ENCODE measurements around the gene KDM4D. TPM values are rescaled to one million over a fixed set of nuclear protein-coding genes. Genes with fewer than 3 reads are reported as not detected.

Gene KDM4D
- total RNA-seq, 1 experiment from 2014 or later: 1.2 TPM

GRCh38 chr11:95003716-95004115 is 30.2 kb downstream of the KDM4D start:
- DNase-seq: no peak
- peaks cover 23% of the 10 kb centered on the region for H3K27me3 Mint-ChIP-seq (ENCODE audit: insufficient read depth, unreplicated experiment)
- H3K27me3 ChIP-seq (replicated peaks; ENCODE audit: control insufficient read depth, insufficient read depth, low read length): no peaks in the 10 kb centered on the region
- no peak overlapping the region for H3K4me3 Mint-ChIP-seq (ENCODE audit: unreplicated experiment)
- TF ChIP-seq, protein P1, sequence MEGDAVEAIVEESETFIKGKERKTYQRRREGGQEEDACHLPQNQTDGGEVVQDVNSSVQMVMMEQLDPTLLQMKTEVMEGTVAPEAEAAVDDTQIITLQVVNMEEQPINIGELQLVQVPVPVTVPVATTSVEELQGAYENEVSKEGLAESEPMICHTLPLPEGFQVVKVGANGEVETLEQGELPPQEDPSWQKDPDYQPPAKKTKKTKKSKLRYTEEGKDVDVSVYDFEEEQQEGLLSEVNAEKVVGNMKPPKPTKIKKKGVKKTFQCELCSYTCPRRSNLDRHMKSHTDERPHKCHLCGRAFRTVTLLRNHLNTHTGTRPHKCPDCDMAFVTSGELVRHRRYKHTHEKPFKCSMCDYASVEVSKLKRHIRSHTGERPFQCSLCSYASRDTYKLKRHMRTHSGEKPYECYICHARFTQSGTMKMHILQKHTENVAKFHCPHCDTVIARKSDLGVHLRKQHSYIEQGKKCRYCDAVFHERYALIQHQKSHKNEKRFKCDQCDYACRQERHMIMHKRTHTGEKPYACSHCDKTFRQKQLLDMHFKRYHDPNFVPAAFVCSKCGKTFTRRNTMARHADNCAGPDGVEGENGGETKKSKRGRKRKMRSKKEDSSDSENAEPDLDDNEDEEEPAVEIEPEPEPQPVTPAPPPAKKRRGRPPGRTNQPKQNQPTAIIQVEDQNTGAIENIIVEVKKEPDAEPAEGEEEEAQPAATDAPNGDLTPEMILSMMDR (IDR thresholded peaks at IDR 0.05; ENCODE audit: insufficient read depth in 1 of 2, low read depth in 1 of 2, low read length in 1 of 2, severe bottlenecking in 1 of 2, unreplicated experiment in 1 of 2): no peak
- H3K4me1 ChIP-seq: no peaks in the 10 kb centered on the region
- no TSS peak for BruUV-seq (replicated peaks)
- H3K27ac Mint-ChIP-seq (ENCODE audit: unreplicated experiment): no peak overlapping the region
- ChIA-PET POLR2A (no interaction called here), CTCF (no interaction called here)
- no peaks in the 10 kb centered on the region for H3K36me3 ChIP-seq (ENCODE audit: control insufficient read depth, insufficient read depth, low read length)
- no peaks in the 10 kb centered on the region for H3K36me3 Mint-ChIP-seq (ENCODE audit: insufficient read depth, unreplicated experiment)
- H3K4me1 Mint-ChIP-seq (ENCODE audit: low read depth, unreplicated experiment): no peaks in the 10 kb centered on the region
- intact Hi-C loops (cut with micrococcal nuclease; ENCODE audit: unreplicated experiment): no loop called here
- no peak overlapping the region for H3K4me3 ChIP-seq (ENCODE audit: low read depth, low read length)
- no peaks in the 10 kb centered on the region for H3K9me3 ChIP-seq
- peaks cover 9% of the 10 kb centered on the region for H3K9me3 Mint-ChIP-seq (ENCODE audit: unreplicated experiment)

DNA sequence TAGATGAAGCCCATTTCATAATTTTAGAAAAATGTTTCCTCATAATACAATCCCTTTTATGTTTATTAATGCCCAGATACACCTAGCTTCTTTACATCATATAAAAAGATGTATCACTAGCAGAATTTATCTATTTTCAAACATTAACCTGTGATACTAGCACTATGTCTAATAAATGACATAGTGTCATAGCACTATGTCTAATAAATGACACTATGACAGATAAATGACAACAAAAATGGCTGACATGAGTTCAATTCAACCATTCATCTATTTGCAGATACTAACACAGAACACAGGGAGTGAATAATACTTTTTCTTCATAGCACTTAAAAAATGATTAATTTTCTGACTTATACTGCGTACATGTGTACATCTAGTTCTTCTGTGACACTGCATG is 32.1 kb downstream of the KDM4D start:
- H3K9me3 Mint-ChIP-seq (ENCODE audit: unreplicated experiment): peaks cover 10% of the 10 kb centered on the region
- H3K27ac Mint-ChIP-seq (ENCODE audit: unreplicated experiment): no peak overlapping the region
- BruUV-seq (replicated peaks): no TSS peak
- Histone ChIP-seq H3K36me3 (ENCODE audit: control insufficient read depth, insufficient read depth, low read length) (no peaks in the 10 kb centered on the region), H3K4me3 (ENCODE audit: low read depth, low read length) (no peak overlapping the region), H3K9me3 (no peaks in the 10 kb centered on the region), H3K27me3 (replicated peaks; ENCODE audit: control insufficient read depth, insufficient read depth, low read length) (no peaks in the 10 kb centered on the region), H3K4me1 (no peaks in the 10 kb centered on the region)
- H3K27me3 Mint-ChIP-seq (ENCODE audit: insufficient read depth, unreplicated experiment): peaks cover 27% of the 10 kb centered on the region
- POLR2A ChIA-PET: no interaction called here
- intact Hi-C loops (cut with micrococcal nuclease; ENCODE audit: unreplicated experiment): no loop called here
- CTCF ChIA-PET: no interaction called here
- TF ChIP-seq, protein P1 (IDR thresholded peaks at IDR 0.05; ENCODE audit: insufficient read depth in 1 of 2, low read depth in 1 of 2, low read length in 1 of 2, severe bottlenecking in 1 of 2, unreplicated experiment in 1 of 2): no peak
- H3K4me3 Mint-ChIP-seq (ENCODE audit: unreplicated experiment): no peak overlapping the region
- no peaks in the 10 kb centered on the region for H3K4me1 Mint-ChIP-seq (ENCODE audit: low read depth, unreplicated experiment)
- no peaks in the 10 kb centered on the region for H3K36me3 Mint-ChIP-seq (ENCODE audit: insufficient read depth, unreplicated experiment)
- no peak for DNase-seq

DNA sequence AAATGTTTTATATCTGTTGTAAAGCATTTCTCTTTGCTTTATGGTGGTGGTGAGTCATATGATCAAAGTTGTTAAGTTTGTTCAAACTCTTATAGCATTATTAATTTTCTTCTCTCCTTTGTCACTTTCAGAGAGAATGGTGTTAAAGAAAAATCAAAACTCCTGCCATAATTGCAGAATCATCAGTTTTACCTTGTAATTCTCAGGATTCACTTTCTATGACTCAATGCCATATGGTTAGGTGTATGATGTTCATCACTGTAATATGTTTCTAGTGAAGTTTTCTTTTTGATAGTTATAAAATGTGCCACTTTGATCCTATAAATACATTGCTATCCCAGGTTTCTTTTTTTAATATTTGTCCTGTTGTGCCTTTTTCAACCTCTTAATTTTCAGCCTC is 37.9 kb downstream of the KDM4D start:
- H3K9me3 Mint-ChIP-seq (ENCODE audit: unreplicated experiment): peaks cover 10% of the 10 kb centered on the region
- no TSS peak for BruUV-seq (replicated peaks)
- intact Hi-C loops (cut with micrococcal nuclease; ENCODE audit: unreplicated experiment): no loop called here
- CTCF ChIA-PET: no interaction called here
- no peaks in the 10 kb centered on the region for H3K36me3 ChIP-seq (ENCODE audit: control insufficient read depth, insufficient read depth, low read length)
- H3K4me3 Mint-ChIP-seq (ENCODE audit: unreplicated experiment): no peak overlapping the region
- TF ChIP-seq, protein P1 (IDR thresholded peaks at IDR 0.05; ENCODE audit: insufficient read depth in 1 of 2, low read depth in 1 of 2, low read length in 1 of 2, severe bottlenecking in 1 of 2, unreplicated experiment in 1 of 2): no peak
- no peaks in the 10 kb centered on the region for H3K9me3 ChIP-seq
- H3K27ac Mint-ChIP-seq (ENCODE audit: unreplicated experiment): no peak overlapping the region
- peaks cover 17% of the 10 kb centered on the region for H3K27me3 Mint-ChIP-seq (ENCODE audit: insufficient read depth, unreplicated experiment)
- no peak for DNase-seq
- peaks cover 4% of the 10 kb centered on the region for H3K4me1 Mint-ChIP-seq (ENCODE audit: low read depth, unreplicated experiment)
- H3K4me1 ChIP-seq: peaks cover 3% of the 10 kb centered on the region; the same call in 1 of the 2 replicates
- H3K27me3 ChIP-seq (replicated peaks; ENCODE audit: control insufficient read depth, insufficient read depth, low read length): no peaks in the 10 kb centered on the region
- POLR2A ChIA-PET: no interaction called here
- H3K4me3 ChIP-seq (ENCODE audit: low read depth, low read length): no peak overlapping the region
- H3K36me3 Mint-ChIP-seq (ENCODE audit: insufficient read depth, unreplicated experiment): no peaks in the 10 kb centered on the region
